ENCODE results near the gene ARHGEF3. TPM values are rescaled to one million over a fixed set of nuclear protein-coding genes. Genes with fewer than 3 reads are reported as not detected.

The ARHGEF3 gene
- total RNA-seq, 2 experiments from 2014 or later: 81.2 to 88.2 TPM

DNA sequence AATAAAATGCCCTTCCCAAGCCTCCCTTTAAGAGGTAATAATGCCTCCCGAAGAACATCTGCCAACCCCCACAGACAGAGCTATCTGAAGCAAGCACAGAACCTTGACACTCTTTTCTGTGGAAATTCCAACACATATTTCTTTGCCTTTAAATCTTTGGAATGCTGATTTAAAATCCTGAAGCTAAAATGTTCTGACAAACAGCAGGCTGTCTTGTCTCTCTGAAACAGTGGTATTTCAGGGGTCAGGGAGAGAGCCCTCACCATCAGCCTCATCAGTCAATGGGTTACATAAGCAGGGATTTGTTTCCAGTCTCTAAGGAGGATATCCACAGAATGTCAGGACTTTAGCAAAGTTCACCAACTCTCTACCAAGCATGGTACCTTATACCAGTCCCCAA lies 27.8 kb upstream of the ARHGEF3 start:
- Mint-ChIP-seq H3K4me3 (no peak overlapping the region), H3K4me1 (peaks cover 29% of the 10 kb centered on the region), H3K9me3 (no peaks in the 10 kb centered on the region), H3K27me3 (no peaks in the 10 kb centered on the region), H3K36me3 (peaks cover 2% of the 10 kb centered on the region), H3K27ac (no peak overlapping the region)
- DNase-seq: no peak

DNA sequence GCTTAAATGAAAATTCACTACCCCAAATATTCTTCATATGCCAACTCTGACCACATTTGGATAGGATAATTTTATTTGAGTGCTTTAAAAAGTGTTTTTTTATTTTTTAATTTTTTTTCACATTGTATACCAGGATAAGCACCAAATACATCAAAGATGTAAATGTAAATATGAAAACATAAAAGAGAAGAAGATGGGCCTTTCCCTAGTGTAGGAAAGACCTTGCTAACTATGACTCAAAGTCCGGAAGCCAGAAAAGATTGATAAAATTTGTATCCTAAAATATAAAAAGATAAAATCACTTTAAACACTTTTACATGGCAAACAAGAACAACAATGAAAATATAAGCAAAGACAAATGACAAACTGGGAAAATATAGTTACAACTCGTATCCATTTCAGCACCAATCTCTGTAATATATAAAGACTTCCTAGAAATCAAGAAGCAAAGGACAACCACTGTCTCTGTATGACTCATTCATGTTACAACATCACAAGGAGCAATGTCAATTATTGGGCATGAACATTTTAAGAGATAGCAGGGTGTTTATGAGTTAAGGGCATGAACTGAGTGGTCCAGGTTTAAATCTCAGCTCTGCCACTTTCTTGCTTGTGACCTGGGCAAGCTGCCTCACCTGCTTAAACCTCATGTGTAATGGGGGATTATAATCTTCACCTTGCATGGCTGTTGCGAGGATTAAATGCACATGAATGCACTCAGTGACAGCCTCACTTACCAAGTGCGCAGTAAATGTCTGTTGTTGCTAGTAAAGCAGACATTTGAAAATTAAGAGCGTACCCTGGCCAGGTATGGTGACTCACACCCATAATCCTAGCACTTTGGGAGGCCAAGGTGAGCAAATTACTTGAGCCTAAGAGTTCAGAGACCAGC lies 25.3 kb upstream of the ARHGEF3 start:
- peaks cover 35% of the 10 kb centered on the region for H3K4me1 Mint-ChIP-seq
- no peaks in the 10 kb centered on the region for H3K27me3 Mint-ChIP-seq
- no peaks in the 10 kb centered on the region for H3K9me3 Mint-ChIP-seq
- H3K27ac Mint-ChIP-seq: no peak overlapping the region
- no peak overlapping the region for H3K4me3 Mint-ChIP-seq
- no peaks in the 10 kb centered on the region for H3K36me3 Mint-ChIP-seq
- no peak for DNase-seq

DNA sequence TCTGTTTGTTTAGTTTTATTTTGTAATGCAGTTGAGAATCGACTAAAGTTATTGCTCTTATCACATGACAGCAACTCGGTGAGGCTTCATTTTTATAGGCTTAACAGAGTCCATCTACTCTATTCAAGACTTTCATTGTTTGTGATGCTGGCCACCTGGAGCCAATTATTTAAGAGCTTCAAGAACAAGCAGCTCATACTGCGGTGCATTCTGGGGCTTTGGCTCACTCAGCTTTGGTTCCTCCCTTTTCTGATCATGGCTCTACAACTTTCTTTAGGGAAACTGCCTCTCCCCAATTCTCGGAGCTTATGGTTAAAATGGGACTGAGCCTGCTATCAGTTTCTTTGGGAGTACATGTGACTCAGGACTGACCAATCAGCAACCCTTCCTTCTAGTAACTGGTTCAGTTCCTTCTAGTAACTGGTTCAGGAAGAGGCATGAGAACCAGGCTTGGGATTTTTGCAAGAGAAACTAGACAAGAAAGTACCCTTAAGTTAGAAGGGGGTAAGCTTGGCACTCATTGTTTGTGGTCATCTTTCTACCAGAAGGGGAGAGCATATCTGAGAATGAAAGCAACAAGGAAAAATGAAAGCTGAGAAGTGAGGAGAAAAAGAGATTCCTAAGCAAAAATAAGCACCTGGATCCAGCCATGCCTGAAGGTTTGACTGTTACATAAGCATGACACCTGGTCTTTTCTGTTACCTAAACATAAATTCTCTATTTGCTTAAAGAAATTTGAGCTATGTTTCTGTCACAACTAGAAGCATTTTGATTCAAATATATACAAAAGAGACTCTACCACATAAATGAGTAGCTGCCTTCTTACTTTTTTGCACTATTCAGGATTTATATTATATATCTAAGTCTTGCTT lies 24.1 kb upstream of the ARHGEF3 start:
- Mint-ChIP-seq H3K4me3 (no peak overlapping the region), H3K27me3 (no peaks in the 10 kb centered on the region), H3K36me3 (peaks cover 3% of the 10 kb centered on the region), H3K27ac (no peak overlapping the region), H3K4me1 (peaks cover 35% of the 10 kb centered on the region), H3K9me3 (no peaks in the 10 kb centered on the region)
- no peak for DNase-seq

DNA sequence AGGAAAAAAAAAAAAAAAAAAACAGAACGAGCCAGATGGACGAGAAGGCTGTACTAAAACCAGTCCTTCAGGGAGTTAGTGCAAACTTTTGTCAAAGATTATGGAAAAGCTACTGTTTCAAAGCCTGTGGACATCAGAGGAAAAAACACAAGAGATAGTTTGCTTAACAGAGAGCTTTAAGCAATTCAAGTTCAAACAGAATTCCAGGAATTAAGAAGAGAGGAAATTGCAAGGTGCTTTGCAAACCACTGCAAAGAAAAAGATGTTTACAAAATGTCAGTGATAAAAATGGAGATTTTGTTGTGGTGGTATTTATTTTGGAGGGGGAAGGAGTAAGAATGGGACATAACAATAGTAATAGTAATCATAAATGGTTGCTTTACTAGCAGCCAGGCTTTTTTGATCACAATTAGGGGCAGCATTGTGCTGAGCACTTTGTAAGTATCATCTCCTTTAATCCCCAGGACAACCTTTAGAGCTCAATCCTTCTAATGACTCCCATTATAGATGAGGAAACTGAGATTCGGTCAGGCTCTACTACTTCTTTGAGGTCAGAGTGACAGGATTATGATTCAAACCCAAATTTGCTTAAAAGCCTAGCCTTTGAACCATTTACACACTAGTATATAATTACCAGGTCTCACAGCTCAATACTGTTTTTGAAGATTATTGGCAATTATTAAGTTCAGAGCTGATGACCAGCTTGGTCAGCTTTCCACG lies 22.4 kb upstream of the ARHGEF3 start:
- peaks cover 3% of the 10 kb centered on the region for H3K36me3 Mint-ChIP-seq
- peak overlapping the region; percentile 9 for H3K27ac Mint-ChIP-seq
- H3K4me1 Mint-ChIP-seq: peaks cover 36% of the 10 kb centered on the region
- H3K27me3 Mint-ChIP-seq: no peaks in the 10 kb centered on the region
- H3K9me3 Mint-ChIP-seq: no peaks in the 10 kb centered on the region
- DNase-seq: no peak
- no peak overlapping the region for H3K4me3 Mint-ChIP-seq

DNA sequence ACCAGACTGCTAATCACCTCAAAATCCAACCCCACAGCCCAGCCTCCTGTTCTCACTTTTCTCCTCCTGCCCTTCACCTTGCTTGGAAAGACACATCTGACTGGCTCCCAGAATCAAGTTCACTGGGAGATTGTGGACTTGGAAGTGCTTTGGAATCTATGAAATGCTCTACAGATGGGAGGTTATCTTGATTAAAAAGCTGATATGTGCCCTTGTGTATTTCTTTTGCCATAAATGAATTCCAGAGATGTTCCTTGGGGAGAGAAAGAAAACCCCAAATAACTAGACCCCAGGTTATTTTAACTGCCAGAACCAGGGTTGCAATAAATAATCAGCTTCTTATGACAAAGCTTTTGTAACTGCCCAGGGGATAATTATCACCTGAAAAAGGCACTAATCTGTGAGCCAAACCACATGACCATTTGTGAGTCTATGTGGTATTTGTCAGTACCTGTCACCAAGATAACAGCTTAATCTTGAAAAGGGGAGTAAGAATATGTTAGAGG lies 21.7 kb upstream of the ARHGEF3 start:
- Mint-ChIP-seq H3K4me3 (no peak overlapping the region), H3K27me3 (no peaks in the 10 kb centered on the region), H3K27ac (peak overlapping the region; percentile 9), H3K9me3 (no peaks in the 10 kb centered on the region), H3K36me3 (peaks cover 3% of the 10 kb centered on the region), H3K4me1 (peaks cover 43% of the 10 kb centered on the region)
- DNase-seq: no peak

DNA sequence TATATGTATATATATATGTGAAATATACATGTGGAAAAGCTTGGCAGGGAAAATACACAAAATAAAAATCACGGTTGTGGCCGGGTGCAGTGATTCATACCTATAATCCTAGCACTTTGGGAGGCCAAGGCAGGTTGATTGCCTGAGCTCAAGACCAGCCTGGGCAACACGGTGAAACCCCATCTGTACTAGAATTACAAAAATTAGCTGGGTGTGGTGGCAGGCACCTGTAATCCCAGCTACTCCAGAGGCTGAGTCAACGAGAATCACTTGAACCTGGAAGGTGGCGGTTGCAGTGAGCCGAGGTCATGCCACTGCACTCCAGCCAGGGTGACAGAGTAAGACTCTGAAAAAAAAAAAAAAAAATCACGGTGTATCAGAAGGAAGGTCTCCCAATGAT lies 20.8 kb upstream of the ARHGEF3 start:
- no peaks in the 10 kb centered on the region for H3K27me3 Mint-ChIP-seq
- H3K4me3 Mint-ChIP-seq: no peak overlapping the region
- H3K27ac Mint-ChIP-seq: no peak overlapping the region
- no peak for DNase-seq
- H3K36me3 Mint-ChIP-seq: peaks cover 3% of the 10 kb centered on the region
- no peaks in the 10 kb centered on the region for H3K9me3 Mint-ChIP-seq
- H3K4me1 Mint-ChIP-seq: peaks cover 52% of the 10 kb centered on the region

DNA sequence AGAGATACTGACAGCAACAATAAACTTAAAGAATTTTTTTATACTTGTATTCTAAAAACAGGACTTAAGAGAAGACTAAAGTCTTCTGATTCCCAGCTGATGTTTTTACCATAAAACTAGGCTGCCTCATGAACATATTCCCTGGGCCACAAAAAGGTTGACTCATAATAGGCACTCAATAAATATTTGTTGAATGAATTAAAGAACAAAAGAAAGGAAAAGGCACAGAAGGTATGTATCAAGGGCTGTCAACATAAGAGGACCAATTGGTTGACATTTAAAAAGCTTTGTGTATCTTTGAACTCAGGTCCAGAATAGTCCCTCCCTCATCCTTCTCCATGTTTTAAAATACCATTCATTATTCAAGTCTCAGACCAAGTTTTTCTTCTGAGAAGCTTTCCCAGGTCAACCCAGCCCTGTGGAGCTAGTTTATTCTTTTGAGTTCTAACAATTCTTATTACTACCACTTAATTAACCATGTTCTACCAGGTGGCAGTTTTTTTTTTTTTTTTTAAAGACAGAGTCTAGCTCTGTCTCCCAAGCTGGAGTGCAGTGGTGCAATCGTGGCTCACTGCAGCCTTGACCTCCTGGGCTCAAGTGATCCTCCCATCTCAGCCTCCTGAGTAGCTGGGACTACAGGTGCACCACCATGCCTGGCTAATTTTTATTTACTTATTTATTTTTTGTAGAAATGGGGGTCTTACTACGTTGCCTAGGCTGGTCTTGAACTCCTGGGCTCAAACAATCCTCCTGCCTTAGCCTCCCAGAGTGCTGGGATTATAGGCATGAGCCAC lies 17.5 kb upstream of the ARHGEF3 start:
- Mint-ChIP-seq H3K36me3 (peaks cover 3% of the 10 kb centered on the region), H3K27me3 (no peaks in the 10 kb centered on the region), H3K9me3 (no peaks in the 10 kb centered on the region), H3K4me1 (peaks cover 45% of the 10 kb centered on the region), H3K27ac (no peak overlapping the region), H3K4me3 (no peak overlapping the region)
- no peak for DNase-seq

DNA sequence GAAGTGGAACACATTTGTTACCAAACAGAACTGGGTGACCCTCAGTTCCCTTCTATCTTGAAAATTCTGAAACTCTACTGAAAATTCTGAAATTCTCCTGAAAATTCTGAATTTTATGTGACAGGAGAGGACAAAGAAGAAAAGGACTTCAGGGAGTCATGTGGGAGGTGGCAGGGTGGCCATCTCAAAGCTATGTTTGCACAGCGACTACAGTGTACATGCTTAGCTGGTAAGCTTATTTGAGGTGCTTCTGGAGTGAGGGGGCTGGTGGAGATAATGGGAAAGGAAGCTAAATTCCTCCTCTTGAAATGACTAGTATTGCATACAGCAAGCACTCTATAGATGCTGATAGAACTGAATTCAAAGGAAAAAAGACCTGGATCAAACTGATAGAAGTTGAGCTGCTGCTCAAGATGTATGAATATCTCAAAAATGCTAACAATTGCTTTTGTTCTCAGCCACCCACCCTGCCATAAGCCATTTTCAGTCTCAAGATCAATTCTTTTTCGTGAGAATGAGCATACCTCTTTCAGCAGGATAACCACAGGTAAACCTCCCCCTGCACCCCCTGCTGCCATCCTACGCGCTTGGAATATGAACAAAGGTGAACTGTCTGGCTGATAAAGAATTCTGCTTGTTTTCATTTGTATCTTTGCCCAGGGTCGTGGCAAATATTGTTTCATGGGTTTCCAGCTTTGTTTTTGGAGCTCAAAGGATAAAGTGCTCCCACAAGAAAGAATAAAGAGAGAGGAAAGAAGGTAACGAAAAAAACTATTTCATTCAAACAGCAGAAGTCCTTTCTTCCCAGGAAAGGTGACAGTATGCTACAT lies 16.6 kb upstream of the ARHGEF3 start:
- Mint-ChIP-seq H3K27ac (no peak overlapping the region), H3K4me1 (peaks cover 45% of the 10 kb centered on the region), H3K4me3 (no peak overlapping the region), H3K36me3 (peaks cover 3% of the 10 kb centered on the region), H3K9me3 (no peaks in the 10 kb centered on the region), H3K27me3 (no peaks in the 10 kb centered on the region)
- no peak for DNase-seq

DNA sequence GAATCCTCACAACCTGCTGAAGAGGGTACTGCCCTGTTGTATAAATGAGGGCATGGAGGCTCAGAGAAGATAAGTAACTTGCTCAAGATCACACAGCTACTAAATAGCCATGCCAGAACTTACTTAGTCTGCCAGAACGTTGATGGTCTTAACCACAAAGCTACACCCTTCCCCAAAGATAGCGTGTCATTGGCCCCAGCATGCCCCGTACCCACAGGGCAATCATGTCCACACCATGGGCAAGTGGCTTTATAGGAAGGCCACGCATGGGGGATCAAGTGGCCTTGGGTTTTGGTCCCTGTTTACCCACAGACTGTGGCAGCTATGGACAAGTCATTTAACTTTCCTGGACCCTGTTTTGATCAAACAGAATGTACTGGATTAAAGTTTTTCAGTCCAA lies 15.9 kb upstream of the ARHGEF3 start:
- Mint-ChIP-seq H3K4me3 (no peak overlapping the region), H3K9me3 (no peaks in the 10 kb centered on the region), H3K36me3 (peaks cover 3% of the 10 kb centered on the region), H3K4me1 (peaks cover 50% of the 10 kb centered on the region), H3K27ac (no peak overlapping the region), H3K27me3 (no peaks in the 10 kb centered on the region)
- no peak for DNase-seq

DNA sequence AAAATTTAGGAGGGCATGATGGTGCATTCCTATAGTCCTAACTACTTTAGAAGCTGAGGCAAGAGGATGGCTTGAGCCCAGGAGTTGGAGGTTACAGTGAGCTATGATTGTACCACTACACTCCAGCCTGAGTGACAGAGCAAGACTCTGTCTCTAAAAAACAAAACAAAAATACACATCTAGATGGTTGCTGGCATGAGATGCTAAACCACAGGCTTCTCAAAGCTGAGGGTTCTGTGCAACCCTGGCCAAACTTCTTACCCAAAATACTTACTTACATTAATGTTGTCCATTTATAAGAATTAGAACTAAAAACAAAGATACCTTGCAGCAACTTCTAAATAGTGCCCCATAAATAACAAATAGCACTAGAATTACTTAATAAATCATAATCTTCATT lies 14.3 kb upstream of the ARHGEF3 start:
- H3K4me3 Mint-ChIP-seq: no peak overlapping the region
- no peak overlapping the region for H3K27ac Mint-ChIP-seq
- peaks cover 65% of the 10 kb centered on the region for H3K4me1 Mint-ChIP-seq
- no peak for DNase-seq
- no peaks in the 10 kb centered on the region for H3K27me3 Mint-ChIP-seq
- H3K36me3 Mint-ChIP-seq: no peaks in the 10 kb centered on the region
- H3K9me3 Mint-ChIP-seq: no peaks in the 10 kb centered on the region

DNA sequence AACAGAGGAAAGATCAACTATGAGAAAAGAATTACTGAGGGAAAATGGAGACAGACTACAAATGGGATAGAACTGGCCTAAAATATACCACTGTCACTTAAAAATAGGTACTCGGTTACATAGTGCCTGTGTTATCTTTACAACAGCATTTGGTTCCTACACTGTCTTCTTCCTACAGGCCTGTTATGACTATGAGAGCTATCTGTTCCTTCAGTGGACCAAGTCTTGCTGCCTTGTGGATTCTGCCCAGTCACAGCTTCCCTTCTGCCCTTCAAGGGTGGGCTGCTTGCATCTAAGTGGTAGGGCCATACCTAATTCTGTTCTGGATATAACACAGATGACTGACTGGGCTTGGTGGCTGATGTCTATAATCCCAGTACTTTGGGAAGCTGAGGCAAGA lies 13.8 kb upstream of the ARHGEF3 start:
- Mint-ChIP-seq H3K27ac (no peak overlapping the region), H3K27me3 (no peaks in the 10 kb centered on the region), H3K9me3 (no peaks in the 10 kb centered on the region), H3K4me3 (no peak overlapping the region), H3K4me1 (peaks cover 66% of the 10 kb centered on the region), H3K36me3 (no peaks in the 10 kb centered on the region)
- no peak for DNase-seq

DNA sequence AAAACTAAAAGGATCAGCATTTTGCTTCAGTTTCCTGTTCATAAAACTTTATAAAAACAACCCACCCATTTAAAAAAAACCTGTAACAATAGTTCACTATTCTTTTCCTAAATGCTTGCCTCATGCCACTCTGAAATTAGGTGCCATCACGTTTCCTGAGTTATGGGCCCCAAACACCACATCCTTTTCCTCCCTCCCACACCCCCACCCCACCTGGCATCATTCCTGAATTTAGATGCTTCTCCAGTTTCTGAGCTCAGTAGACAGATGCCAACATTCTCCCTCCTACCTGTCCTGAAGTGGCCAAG lies 11.9 kb upstream of the ARHGEF3 start:
- Mint-ChIP-seq H3K27ac (no peak overlapping the region), H3K4me1 (peaks cover 61% of the 10 kb centered on the region)

DNA sequence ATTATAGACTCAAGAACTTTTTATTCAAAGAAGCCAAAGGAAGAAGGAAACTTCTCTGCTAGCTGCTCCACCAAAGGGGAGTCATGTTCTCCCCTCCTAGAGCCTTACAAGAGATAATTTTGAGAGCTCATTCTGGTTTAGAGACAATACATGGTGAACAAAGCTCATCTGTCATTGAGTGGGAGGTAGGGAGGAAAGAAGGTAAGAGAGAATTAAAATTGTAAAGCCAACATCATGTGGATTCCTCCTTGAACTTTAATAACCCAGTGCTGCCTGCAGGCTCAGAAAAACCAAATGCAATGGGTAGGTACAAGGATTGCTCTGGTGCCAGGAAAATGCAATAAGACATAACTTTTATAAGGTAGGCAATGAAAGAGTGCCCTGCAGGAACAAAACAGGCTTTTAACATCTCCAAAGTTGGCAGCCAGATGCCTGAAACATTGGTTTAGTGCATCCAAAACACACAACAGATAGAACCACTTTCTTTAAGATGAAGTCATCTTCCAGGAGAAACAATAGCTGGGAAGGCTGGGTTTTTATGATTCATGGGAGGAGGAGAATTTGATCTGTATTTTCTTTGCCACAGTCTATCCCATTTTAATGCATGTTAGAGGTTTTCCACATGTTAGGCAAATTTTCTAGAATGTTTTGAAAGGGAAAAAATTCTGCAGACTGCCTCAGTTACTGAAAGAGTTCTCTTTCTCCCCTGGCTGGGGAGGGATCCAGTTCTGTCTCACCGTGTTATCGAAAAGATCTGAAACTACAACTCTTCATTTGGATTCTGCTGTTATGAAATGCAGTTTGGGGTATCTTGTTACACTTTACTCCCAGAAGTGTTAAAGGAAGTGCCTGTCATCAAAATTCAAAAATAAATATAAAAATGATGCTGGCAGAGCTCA lies 11.3 kb upstream of the ARHGEF3 start:
- Mint-ChIP-seq H3K36me3 (no peaks in the 10 kb centered on the region), H3K27ac (no peak overlapping the region), H3K9me3 (no peaks in the 10 kb centered on the region), H3K4me1 (peaks cover 55% of the 10 kb centered on the region), H3K27me3 (no peaks in the 10 kb centered on the region), H3K4me3 (no peak overlapping the region)
- DNase-seq: no peak

More for the DNA sequence above, 11.9 kb upstream of the ARHGEF3 start:
- H3K27me3 Mint-ChIP-seq: no peaks in the 10 kb centered on the region
- no peaks in the 10 kb centered on the region for H3K9me3 Mint-ChIP-seq
- H3K4me3 Mint-ChIP-seq: no peak overlapping the region
- DNase-seq: no peak
- H3K36me3 Mint-ChIP-seq: no peaks in the 10 kb centered on the region
